Superior temporal gyrus (tissue), 1 donor: ENCODE data around the gene ATP5PF.
A peak's percentile ranks its signal among the peaks of the same experiment; 100 is the strongest.
"Not testable (repeated sequence)": the region's sequence is repeated elsewhere in the genome, so short reads cannot be mapped to it uniquely, and the experiment has no call there.

Experiments
- DNase-seq: peaks from one replicate; pipeline ENCODE4 v3.0.0-alpha.2; 2016; ENCODE audit errors: extremely low spot score

The ATP5PF gene

GRCh38 chr21:25734904-25735645, at the start of gene ATP5PF, which contains the start of gene GABPA:
Gene ATP5PF, minus strand, starts transcription at chr21:25734904. Its CDS starts 5,110 bp downstream, at chr21:25729794.
Gene GABPA, plus strand, starts transcription at chr21:25734972. Its CDS starts 6,627 bp downstream, at chr21:25741599.
- peak; percentile 99 for DNase-seq

- not testable (repeated sequence) for DNase-seq
Measured at GRCh38 chr21:25778126-25778875, 43.6 kb upstream of the ATP5PF start.

GRCh38 chr21:25776440-25776839, 41.7 kb upstream of the ATP5PF start:
- DNase-seq: no peak

GRCh38 chr21:25772686-25773085, 38.0 kb upstream of the ATP5PF start:
- no peak for DNase-seq

- no peak for DNase-seq
Measured at GRCh38 chr21:25767921-25768320, 33.2 kb upstream of the ATP5PF start.

GRCh38 chr21:25764065-25764464, 29.4 kb upstream of the ATP5PF start:
- no peak for DNase-seq

- no peak for DNase-seq
Measured at GRCh38 chr21:25760677-25761076, 26.0 kb upstream of the ATP5PF start.

GRCh38 chr21:25760061-25760460, 25.4 kb upstream of the ATP5PF start:
- no peak for DNase-seq

- DNase-seq: no peak
Measured at GRCh38 chr21:25759573-25759972, 24.9 kb upstream of the ATP5PF start.

GRCh38 chr21:25757531-25757930, 22.8 kb upstream of the ATP5PF start:
- DNase-seq: no peak

- no peak for DNase-seq
Measured at GRCh38 chr21:25756190-25756932, 21.7 kb upstream of the ATP5PF start.

- DNase-seq: no peak
Measured at GRCh38 chr21:25752416-25752815, 17.7 kb upstream of the ATP5PF start.

- no peak for DNase-seq
Measured at GRCh38 chr21:25750085-25750484, 15.4 kb upstream of the ATP5PF start.

- no peak for DNase-seq
Measured at GRCh38 chr21:25744854-25745253, 10.2 kb upstream of the ATP5PF start.

- DNase-seq: no peak
Measured at GRCh38 chr21:25742900-25743299, 8.2 kb upstream of the ATP5PF start.

- DNase-seq: no peak
Measured at GRCh38 chr21:25737421-25737820, 2.7 kb upstream of the ATP5PF start.

- DNase-seq: peak; percentile 57
Measured at GRCh38 chr21:25735646-25736597, 1.2 kb upstream of the ATP5PF start.

GRCh38 chr21:25734654-25734903, 125 bp downstream of the ATP5PF start:
- no peak for DNase-seq

GRCh38 chr21:25733859-25734653, 648 bp downstream of the ATP5PF start:
- peak; percentile 48 for DNase-seq

- no peak for DNase-seq
Measured at GRCh38 chr21:25732091-25732760, 2.5 kb downstream of the ATP5PF start.
